Progenitor cell of endocrine pancreas (in vitro differentiated cells): ENCODE measurements around the gene LRRC43. TPM values are rescaled to one million over a fixed set of nuclear protein-coding genes. Genes with fewer than 3 reads are reported as not detected.

Experiments
- DNase-seq: peaks from one replicate; pipeline ENCODE4 v3.0.0; 2021; ENCODE audit warnings: low spot score; ENCODE audit not compliant: unreplicated experiment
- H3K27ac Mint-ChIP-seq: 2 replicates; pipeline ENCODE4 v1.8.0; 2021; ENCODE audit warnings: mild to moderate bottlenecking, moderate library complexity, mixed read lengths
- H3K27me3 Mint-ChIP-seq: 2 replicates; pipeline ENCODE4 v1.8.0; 2021; ENCODE audit warnings: mixed read lengths
- H3K36me3 Mint-ChIP-seq: 2 replicates; pipeline ENCODE4 v1.8.0; 2022; ENCODE audit warnings: mixed read lengths; ENCODE audit not compliant: insufficient read depth
- H3K4me1 Mint-ChIP-seq: 2 replicates; pipeline ENCODE4 v1.8.0; 2021; ENCODE audit warnings: low read depth, mixed read lengths
- H3K4me3 Mint-ChIP-seq: 2 replicates; pipeline ENCODE4 v1.8.0; 2021; ENCODE audit warnings: low read depth, mild to moderate bottlenecking, moderate library complexity, mixed read lengths
- H3K9me3 Mint-ChIP-seq: 2 replicates; pipeline ENCODE4 v1.8.0; 2021; ENCODE audit warnings: low read depth, mixed read lengths
- CTCF ChIP-seq: fragments of 200-600 bp; sonication (generic); IDR thresholded peaks from one replicate; pipeline ENCODE4 v1.5.0; 2021; ENCODE audit warnings: antibody characterized with exemption, mild to moderate bottlenecking; ENCODE audit not compliant: unreplicated experiment
- total RNA-seq: library from RNA; stranded (reverse); gene quantifications from 2 replicates; pipeline ENCODE4 v1.2.1, GENCODE V29; 2021

The LRRC43 gene
- total RNA-seq, 1 donor from 2014 or later: 5.4 TPM

GRCh38 chr12:122225683-122226365 lies 42.9 kb downstream of the LRRC43 start, which contains the start of gene DIABLO:
TSS of gene DIABLO (minus strand) at chr12:122226052. CDS start at chr12:122226014, 38 bp downstream.
- Mint-ChIP-seq H3K4me3 (peak within 1 kb of the TSS; percentile 95), H3K9me3 (no peaks in the 10 kb centered on the region), H3K27me3 (no peaks in the 10 kb centered on the region), H3K4me1 (peaks cover 16% of the 10 kb centered on the region), H3K36me3 (peaks cover 9% of the 10 kb centered on the region), H3K27ac (peak within 1 kb of the TSS; percentile 98)
- DNase-seq: peak; percentile 100
- TF ChIP-seq CTCF: no peak

DNA sequence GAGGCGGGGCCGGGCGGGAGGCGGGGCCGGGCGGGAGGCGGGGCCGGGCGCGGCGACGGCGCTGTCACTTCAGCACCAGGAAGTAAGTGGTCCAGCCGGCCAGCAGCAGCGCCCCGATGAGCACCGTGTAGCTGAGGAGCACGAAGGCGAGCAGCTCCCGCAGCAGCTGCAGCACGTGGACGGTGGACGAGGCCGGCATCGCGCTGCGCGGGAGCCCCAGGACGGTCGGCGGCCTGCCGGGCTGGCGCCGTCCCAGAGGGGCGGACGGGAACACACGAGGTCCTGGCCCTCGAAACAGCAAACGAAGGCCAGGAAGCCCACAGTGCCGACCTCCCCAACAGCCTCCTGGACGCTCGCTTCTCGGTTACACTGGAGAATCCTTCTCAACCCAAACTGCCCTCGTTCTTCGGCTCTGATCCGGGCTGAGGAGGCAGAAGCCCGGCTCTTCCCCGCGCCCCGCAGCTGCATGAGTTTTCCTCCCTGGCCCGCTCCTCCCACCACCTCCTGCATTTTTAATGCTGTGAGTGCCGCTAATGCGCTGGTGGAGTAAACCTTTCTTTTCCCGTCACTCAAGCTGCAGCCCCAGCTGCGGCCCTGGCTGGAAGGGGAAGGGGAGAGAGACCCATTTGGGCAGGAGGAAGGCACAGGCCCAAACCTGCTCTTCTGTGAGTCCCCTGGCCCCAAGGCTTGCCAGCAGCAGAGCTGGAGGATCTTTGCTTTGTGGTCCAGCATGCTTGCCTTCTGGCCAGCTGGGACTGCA lies 43.6 kb downstream of the LRRC43 start:
- no peak for TF ChIP-seq CTCF
- Mint-ChIP-seq H3K4me1 (peaks cover 16% of the 10 kb centered on the region), H3K27ac (no peak overlapping the region), H3K9me3 (no peaks in the 10 kb centered on the region), H3K4me3 (peak overlapping the region; percentile 24), H3K27me3 (no peaks in the 10 kb centered on the region), H3K36me3 (peaks cover 6% of the 10 kb centered on the region)
- no peak for DNase-seq

DNA sequence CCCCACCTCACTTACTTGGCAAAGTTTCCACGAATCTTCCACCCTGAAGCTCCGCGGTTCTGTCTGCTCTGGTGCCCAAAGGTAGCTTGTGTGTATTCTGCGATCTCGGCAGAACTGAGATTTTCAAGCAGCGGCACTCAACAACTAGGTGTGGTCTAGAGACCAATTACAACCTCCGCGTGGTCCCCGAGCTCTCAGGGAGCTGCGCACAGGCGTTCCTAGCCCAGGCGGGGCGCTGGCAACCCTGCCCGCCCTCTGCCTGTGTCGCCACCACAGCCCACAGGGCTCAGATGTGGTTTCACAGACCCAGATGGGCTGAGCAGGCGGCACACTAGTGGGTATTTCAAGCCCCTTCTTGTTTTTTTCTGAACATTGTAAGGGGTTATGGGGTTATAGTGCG lies 44.4 kb downstream of the LRRC43 start:
- no peak for TF ChIP-seq CTCF
- DNase-seq: no peak
- Mint-ChIP-seq H3K4me1 (peaks cover 16% of the 10 kb centered on the region), H3K9me3 (no peaks in the 10 kb centered on the region), H3K36me3 (peaks cover 5% of the 10 kb centered on the region), H3K27ac (no peak overlapping the region), H3K27me3 (no peaks in the 10 kb centered on the region), H3K4me3 (no peak overlapping the region)

DNA sequence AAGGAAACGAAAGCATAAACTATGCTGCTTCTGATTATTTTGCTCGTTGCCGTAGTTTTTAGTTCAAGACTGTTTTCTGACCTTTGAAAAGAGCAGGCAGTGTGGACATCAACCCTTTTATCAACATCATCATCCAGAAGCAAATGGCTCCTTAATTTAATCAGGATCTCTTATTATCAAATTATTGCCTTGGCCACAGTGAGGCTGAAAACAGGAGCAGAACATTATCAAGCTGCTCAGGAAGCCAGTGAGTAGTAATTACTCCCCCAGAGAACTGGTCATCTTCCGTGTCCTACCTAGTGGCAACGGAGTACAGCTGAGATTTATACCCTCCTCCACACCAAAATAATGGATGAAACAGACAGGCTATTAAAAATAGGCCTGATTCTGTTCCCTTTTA lies 45.2 kb downstream of the LRRC43 start:
- Mint-ChIP-seq H3K4me1 (peaks cover 14% of the 10 kb centered on the region), H3K9me3 (no peaks in the 10 kb centered on the region), H3K27me3 (no peaks in the 10 kb centered on the region), H3K36me3 (peaks cover 2% of the 10 kb centered on the region), H3K27ac (no peak overlapping the region), H3K4me3 (no peak overlapping the region)
- no peak for TF ChIP-seq CTCF
- DNase-seq: no peak

DNA sequence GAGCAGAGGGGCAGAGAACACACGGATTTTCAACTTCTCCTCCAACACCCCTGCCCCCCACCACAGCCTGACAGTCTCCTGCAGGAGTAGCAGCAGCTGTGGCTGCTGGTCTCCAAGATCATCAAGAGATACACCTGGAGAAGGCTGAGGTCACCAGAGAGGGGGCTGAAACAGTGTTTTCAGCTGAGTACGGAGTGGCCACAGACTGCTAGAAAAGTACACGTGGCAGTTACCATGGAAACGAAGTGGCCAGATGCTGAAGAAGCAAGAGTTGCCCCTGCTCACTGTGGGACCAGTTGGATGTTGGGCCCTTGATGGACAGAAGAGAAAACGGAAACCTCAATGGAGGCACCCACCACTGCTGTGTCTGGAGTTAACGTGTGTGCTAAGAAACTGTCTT lies 47.9 kb downstream of the LRRC43 start:
- H3K4me1 Mint-ChIP-seq: no peaks in the 10 kb centered on the region
- no peak overlapping the region for H3K4me3 Mint-ChIP-seq
- no peak for DNase-seq
- H3K27ac Mint-ChIP-seq: no peak overlapping the region
- no peaks in the 10 kb centered on the region for H3K27me3 Mint-ChIP-seq
- TF ChIP-seq CTCF: no peak
- no peaks in the 10 kb centered on the region for H3K9me3 Mint-ChIP-seq
- peaks cover 5% of the 10 kb centered on the region for H3K36me3 Mint-ChIP-seq
